Measurements from ENCODE around the gene CDK15.
"Not testable (repeated sequence)": the region's sequence is repeated elsewhere in the genome, so short reads cannot be mapped to it uniquely, and the experiment has no call there.

The CDK15 gene

DNA sequence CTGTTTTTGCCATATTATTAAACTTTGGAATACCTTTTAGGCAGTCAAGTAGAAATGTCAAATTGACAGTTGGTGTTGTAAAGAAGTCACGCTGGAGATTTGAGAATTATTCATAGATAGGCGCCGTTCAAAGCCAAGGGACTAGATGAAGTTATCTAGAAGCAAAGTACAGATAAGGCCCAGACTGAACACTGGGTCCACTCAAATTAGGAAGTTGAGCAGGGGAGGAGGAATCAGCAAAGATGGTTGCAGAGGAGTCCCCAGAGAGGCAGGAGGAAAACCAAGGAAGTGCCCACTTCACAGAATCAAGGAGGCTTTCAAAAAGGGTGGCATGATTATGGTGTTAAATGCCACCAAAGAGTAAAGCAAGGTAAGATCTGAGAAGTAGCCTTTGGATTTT lies 16.0 kb upstream of the CDK15 start:
- DNase-seq: no peak

DNA sequence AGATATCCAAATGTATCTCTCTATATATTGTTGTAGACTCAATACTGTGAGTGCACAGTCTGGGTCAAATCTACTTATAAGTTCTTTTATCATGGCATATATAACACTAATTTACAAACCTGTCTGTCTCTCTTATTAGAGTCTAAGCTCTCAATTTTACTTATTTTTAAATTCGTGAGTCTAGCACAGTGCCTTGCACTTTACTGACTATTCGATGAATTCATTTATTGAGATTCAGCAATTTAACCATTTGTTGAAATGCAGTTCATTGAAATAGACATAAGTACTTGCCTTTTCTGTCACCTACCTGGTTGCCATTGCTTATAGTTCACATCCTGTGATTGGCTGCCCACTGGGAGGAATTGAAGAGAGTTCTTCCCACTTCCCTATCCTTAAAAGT lies 15.3 kb upstream of the CDK15 start:
- no peak for DNase-seq

DNA sequence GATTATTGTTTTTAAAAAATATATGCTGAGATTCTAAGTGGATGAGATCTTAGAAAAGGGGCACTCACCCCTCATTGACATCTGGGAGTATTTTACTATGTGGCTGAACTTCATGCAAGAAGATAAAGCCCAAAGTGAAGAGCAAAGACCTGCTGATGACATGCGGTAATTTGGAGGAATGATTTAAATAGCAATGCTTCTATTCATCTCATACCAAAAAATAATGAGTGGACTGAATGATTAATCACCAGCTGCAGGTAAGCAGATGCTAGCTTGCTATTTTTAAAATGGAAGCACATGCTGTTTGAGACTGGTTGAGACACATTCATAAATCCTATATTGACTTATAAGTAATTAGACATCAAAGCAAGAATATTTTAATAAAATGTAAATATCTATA lies 12.7 kb upstream of the CDK15 start:
- no peak for DNase-seq

- DNase-seq: no peak
These were observed 12.0 kb upstream of the CDK15 start for GRCh38 chr2:201794294-201794693.

DNA sequence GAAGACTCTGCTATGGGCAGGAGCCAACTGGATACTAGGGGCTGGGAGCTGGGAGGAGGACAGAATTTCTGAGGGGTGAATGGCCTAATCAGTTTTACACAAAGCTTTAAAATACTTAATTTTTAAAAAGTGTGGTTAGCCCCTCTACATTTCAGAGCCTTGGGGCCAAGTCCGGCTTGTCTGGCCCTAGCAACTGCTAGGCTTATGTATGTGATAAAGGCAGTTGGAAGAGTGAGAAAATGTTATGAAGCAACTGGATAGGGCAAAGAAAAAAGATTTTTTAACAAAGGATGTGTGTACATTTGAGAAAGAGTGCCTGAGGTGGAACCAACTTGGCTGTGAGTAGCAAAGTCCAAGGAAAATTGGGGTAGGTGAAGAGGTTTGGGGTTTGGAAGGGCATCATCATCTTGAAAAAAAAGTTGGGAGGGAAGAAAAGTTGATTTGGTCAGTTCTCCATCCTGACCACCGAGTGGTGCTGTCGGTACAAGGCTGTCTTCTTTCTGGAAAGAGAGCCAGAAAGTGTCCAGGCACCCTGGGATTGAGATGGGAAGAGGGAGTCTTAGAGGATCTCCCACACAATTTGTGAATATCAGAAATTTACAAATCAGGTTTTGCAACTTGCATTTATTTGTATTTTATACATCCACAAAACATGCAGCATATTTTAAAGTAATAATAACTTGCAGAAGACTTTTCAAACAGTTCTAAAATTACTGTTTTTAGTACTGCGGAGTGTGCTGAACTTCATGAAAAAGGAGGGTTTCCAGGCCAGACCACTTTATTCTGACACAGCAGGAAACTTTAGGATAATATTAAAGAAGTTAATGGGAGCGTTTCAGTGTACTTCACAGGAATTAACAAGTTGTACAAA lies 10.5 kb upstream of the CDK15 start:
- DNase-seq: no peak

DNA sequence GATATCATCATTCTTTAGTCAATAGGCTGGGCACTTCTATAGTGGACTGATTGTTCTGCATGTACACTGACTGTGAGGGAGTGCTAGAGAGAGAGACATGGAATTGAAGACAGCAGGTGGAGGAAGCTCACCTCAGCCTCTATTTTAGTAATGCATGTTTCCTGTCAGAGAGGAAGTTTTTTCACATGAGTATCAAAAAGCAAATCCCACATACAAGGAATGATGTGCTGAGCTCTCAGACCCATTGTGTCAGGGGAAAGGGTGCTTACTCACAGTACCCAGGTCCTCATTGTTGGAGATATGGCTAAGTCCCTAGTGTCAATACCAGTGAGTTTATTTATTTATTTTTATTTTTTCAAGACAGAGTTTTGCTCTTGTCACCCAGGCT lies 9.9 kb upstream of the CDK15 start:
- DNase-seq: no peak

DNA sequence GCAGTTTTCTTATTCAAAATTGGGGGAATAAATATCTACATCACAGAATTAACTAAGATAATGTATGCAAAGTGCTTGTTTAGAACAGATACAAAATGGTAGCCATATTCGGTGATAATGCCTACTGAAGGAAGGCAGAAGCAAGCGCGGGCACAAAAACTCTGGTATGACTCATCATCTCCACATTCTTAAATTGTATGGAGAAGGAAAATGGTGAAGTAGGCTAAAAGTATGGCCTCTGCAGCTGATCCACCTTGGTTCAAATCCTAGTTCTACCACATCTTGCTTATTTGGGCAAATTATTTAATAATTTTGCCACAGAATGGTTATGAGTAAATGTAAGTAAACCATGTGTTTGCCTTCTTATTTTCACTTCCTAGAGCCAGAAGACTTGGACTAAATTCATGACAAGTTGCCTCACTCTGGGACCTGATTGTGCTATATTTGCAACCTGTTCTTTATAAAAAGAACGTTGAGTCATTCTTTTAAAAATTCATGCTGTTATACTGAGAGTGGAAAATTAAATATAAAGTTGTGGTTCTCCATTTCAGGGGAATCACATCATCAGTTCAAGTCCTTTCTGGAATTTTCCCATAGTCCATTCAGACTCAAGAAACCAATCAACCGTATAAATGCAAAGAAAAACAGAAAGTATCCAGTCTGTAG lies 9.0 kb upstream of the CDK15 start:
- no peak for DNase-seq

- no peak for DNase-seq
These were observed 8.0 kb upstream of the CDK15 start for GRCh38 chr2:201798252-201798913.

- DNase-seq: not testable (repeated sequence)
These were observed 7.4 kb upstream of the CDK15 start for GRCh38 chr2:201798914-201799285.

DNA sequence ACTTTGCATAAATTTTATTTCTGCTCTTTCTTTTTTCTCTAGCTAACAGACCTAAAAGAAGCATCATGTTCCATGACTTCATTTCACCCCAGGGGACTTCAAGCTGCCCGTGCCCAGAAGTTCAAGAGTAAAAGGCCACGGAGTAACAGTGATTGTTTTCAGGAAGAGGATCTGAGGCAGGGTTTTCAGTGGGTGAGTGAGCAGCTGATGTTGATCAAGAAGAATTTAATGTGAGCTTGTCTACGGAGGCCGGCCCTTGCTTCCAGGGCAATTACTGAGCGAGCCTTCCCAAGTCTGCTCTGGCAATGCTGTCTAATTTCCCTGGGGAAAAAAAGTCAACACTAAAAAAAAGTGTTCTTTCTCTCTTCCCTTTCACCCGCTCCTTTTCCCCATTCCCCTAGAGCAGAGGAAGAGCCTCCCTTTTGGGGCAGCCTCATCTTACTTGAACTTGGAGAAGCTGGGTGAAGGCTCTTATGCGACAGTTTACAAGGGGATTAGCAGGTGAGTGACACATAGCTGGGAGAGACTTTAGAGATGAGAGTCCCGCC lies 1.2 kb downstream of the CDK15 start:
- no peak for DNase-seq

DNA sequence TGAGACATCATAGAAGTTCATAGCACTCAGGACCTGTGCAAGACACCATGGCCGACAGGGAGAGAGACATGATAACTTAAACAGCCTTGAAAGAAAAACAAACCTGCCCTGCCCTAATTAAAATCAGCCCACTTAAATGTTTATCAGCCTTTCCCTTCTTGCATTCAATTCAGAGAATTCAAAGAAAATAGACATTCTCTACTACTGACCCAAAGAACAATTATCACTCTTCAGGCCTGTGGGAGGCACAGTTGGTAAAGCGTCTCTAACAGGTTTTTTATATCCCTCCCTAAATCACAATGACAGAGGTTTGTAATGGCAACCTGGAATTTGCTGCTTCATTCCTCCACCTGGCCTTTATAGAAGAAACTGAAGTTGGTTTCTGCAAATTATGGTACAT lies 1.7 kb downstream of the CDK15 start:
- no peak for DNase-seq

DNA sequence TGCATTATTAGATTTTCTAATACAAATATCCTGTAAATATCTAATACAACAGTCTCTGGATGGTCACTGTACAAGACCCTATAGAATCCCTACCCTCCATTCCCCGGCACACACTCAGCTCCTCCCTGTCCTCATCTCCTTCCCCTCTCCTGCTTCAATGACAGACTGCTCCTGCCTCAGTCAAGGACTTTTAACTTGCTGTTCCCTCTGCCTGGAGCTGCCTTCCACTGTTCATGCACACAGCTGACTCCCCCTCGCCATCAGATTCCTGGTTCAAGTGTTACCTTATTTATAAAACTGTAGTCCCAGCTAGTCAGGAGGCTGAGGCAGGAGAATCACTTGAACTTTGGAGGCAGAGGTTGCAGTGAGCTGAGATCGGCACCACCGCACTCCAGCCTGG lies 3.3 kb downstream of the CDK15 start:
- DNase-seq: no peak

DNA sequence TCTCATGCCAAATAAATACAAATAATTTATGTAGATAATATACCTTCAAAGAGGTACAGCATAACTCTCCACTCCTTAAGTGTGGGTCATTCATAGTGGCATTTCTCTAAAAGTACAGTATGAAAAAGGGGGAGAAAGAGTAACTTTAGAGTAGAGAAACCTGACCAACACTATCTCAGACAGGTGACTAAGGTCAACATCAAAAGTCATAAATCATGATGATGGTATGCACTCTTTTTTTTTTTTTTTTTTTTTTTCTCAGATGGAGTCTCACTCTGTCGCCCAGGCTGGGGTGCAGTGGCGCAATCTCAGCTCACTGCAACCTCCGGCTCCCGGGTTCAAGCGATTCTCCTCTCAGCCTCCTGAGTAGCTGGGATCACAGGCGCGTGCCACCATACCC lies 4.3 kb downstream of the CDK15 start:
- not testable (repeated sequence) for DNase-seq

DNA sequence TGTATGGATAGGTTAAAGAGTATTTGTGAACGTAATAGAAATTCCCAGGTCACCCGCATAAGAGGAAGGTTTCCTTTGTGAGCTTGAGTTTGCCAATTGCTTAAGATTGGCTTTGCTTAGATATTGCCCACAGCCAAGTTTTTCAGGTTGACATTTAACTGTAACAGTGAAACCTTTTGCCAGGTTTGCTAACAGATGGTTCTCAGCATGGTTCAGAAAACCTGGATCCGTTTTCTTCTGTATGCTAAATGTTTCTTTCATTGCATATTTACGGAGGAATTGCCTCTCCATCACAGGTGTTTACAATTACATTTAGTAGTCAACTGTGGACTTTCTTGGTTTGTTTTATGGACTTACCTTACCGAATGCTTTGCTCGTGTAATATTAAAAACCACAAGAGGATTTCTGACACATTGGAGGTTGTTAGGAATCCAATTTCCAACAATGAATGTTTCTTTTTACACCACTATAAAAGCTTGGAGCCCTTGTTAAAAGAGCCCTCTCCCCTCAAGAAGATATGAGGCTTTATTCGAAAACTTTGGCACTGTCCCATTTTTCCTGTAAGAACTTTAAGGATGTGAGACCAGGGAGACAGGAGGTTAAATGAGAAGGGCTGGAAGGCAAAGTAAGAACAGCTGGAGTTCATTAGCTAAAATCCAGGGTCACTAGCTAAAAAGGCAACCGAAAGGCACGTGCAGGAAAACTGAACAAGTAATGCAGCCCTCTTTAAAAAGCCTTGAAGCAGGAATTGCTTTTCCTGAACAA lies 7.8 kb downstream of the CDK15 start:
- no peak for DNase-seq

DNA sequence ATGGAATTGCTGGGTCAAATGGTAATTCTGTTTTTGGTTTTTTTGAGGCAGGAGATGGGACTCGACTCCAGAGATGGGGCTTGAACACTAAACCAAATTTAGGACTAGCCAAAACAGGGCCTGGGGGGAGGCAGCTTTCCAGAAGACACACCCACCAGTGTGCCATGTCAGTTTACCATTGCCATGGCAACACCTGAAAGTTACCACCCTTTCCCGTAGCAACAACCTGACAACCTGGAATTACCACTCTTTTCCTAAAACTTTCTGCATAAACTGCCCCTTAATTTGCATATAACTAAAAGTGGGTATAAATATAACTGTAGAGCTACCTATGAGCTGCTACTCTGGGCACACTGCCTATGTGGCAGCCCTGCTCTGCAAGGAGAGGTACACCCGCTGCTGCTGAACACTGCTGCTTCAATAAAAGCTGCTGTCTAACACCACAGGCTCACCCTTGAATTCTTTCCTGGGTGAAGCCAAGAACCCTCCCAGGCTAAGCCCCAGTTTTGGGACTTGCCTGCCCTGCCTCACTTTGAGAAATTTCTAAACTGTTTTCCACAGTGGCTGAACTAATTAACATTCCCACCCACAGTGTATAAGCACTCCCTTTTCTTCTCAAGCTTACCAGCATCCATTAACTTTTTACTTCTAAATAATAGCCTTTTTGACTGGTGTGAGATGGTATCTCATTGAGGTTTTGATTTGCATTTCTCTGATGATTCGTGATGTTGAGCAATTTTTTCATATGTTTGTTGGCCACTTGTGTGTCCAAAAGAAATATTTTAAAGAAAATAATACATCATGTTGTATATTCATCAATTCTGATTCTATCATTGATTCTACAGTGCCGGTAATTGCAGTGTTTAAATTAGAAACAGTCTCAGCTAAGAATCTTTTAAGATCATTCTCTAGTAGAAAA lies 10.6 kb downstream of the CDK15 start:
- DNase-seq: no peak

- DNase-seq: no peak
These were observed 14.2 kb downstream of the CDK15 start for GRCh38 chr2:201820383-201821007.

DNA sequence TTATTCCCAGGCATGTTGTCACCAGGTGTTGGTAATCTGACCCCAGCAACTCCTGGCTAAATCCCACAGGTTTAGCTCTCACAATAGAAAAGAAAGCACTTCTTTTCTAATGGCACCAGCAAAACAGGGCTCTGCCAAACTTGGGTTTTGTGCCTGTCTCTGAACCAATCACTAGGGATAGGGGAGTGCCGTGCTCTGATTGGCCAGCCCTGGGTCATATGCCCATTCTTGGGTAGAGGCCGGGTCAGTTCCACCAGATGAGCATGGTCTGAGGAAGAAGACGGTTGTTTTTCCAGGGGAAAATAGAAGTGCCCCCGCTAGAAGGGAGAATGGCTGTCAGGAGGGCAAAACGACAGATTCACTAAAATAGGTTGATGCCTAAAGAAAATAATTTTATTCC lies 14.7 kb downstream of the CDK15 start:
- no peak for DNase-seq

GRCh38 chr2:201824212-201824611 lies 17.9 kb downstream of the CDK15 start:
- DNase-seq: no peak

- DNase-seq: no peak
These were observed 21.3 kb downstream of the CDK15 start for GRCh38 chr2:201827621-201828020.

GRCh38 chr2:201828220-201828619 lies 21.9 kb downstream of the CDK15 start:
- DNase-seq: no peak

- DNase-seq: no peak
These were observed 24.3 kb downstream of the CDK15 start for GRCh38 chr2:201830666-201831065.

Measured in cortex of kidney (tissue), 1 donor.